SK-N-SH (cell line): ENCODE data around the gene HDAC4. TPM values are rescaled to one million over a fixed set of nuclear protein-coding genes. Genes with fewer than 3 reads are reported as not detected.
A peak's percentile ranks its signal among the peaks of the same experiment; 100 is the strongest.

ENCODE experiments used
- CTCF ChIA-PET: fragments of 300-600, 350-600 bp; formaldehyde crosslinking; extraction: SDS; loops from one replicate; lab custom pipeline; 2021; lab: Yijun Ruan, JAX
- POLR2A ChIA-PET: fragments of 350-600 bp; sonication (Branson Sonifier 250); formaldehyde crosslinking; extraction: SDS; loops from one replicate; lab custom pipeline; 2020; ENCODE audit warnings: antibody characterized with exemption, inconsistent platforms; lab: Yijun Ruan, JAX
- DNase-seq: peaks from one replicate; pipeline ENCODE4 v3.0.0; 2012
- H2AFZ ChIP-seq: fragments of 200-600 bp; sonication (generic); 2 replicates; pipeline ENCODE4 v1.8.1; 2016; ENCODE audit warnings: antibody characterized with exemption, mild to moderate bottlenecking, low read depth
- H3F3A ChIP-seq: fragments of 200-600 bp; sonication (generic); replicated peaks from 2 replicates; pipeline ENCODE3; 2016; ENCODE audit warnings: antibody characterized with exemption, mild to moderate bottlenecking; ENCODE audit not compliant: insufficient read depth
- H3K27ac ChIP-seq, 2 experiments: fragments of 200-500 bp in 1 of 2; fragments of 200-600 bp in 1 of 2; sonication (Bioruptor generic) in 1 of 2; sonication (generic), shearing (Covaris generic) in 1 of 2; 2 replicates each; pipeline versions ENCODE4 v1.5.1 to v1.6.1; 2014 to 2016; ENCODE audit warnings: low read depth in 2 of 2, inconsistent platforms in 1 of 2, low read length in 1 of 2, mild to moderate bottlenecking in 1 of 2, mixed read lengths in 1 of 2
- H3K27me3 ChIP-seq: fragments of 200-600 bp; sonication (generic), shearing (Covaris generic); 2 replicates; pipeline ENCODE4 v1.6.1; 2016; ENCODE audit warnings: mixed run types; ENCODE audit not compliant: insufficient read depth
- H3K36me3 ChIP-seq, 2 experiments: fragments of 200-500 bp in 1 of 2; fragments of 200-600 bp in 1 of 2; sonication (Bioruptor generic) in 1 of 2; sonication (generic) in 1 of 2; replicated peaks in 1 of 2; 2 replicates each; pipeline versions ENCODE3 to v1.5.1; 2014 to 2016; ENCODE audit warnings: low read length in 1 of 2, mild to moderate bottlenecking in 1 of 2; ENCODE audit not compliant: insufficient read depth in 2 of 2, control insufficient read depth in 1 of 2
- H3K4me1 ChIP-seq, 2 experiments: fragments of 200-500 bp in 1 of 2; fragments of 200-600 bp in 1 of 2; sonication (Bioruptor generic) in 1 of 2; sonication (generic), shearing (Covaris generic) in 1 of 2; 2 replicates each; pipeline versions ENCODE4 v1.5.1 to v1.6.1; 2014 to 2016; ENCODE audit warnings: low read depth in 1 of 2, low read length in 1 of 2, mixed run types in 1 of 2; ENCODE audit not compliant: insufficient read depth in 2 of 2, control insufficient read depth in 1 of 2
- H3K4me2 ChIP-seq: fragments of 200-600 bp; sonication (generic), shearing (Covaris generic); 2 replicates; pipeline ENCODE4 v1.6.1; 2017; ENCODE audit warnings: mixed run types
- H3K4me3 ChIP-seq, 2 experiments: fragments of 200-500 bp in 1 of 2; fragments of 200-600 bp in 1 of 2; sonication (Bioruptor generic) in 1 of 2; sonication (generic), shearing (Covaris generic) in 1 of 2; 2 replicates each; pipeline versions ENCODE4 v1.5.1 to v1.8.1; 2014 to 2016; ENCODE audit warnings: low read depth in 2 of 2, inconsistent platforms in 1 of 2, low read length in 1 of 2, mild to moderate bottlenecking in 1 of 2, mixed read lengths in 1 of 2, moderate library complexity in 1 of 2
- H3K79me2 ChIP-seq: fragments of 200-600 bp; sonication (generic); 2 replicates; pipeline ENCODE4 v1.8.1; 2017; ENCODE audit warnings: mild to moderate bottlenecking; ENCODE audit not compliant: insufficient read depth
- H3K9ac ChIP-seq: fragments of 200-600 bp; sonication (generic); 2 replicates; pipeline ENCODE4 v1.6.1; 2017; ENCODE audit warnings: mixed run types
- H3K9me2 ChIP-seq: fragments of 200-600 bp; sonication (generic); 2 replicates; pipeline ENCODE4 v1.6.1; 2017; ENCODE audit warnings: mixed run types
- H3K9me3 ChIP-seq: fragments of 200-600 bp; sonication (generic); 2 replicates; pipeline ENCODE4 v1.6.1; 2017; ENCODE audit warnings: mixed run types, mild to moderate bottlenecking, moderate library complexity
- H4K20me1 ChIP-seq: fragments of 200-600 bp; sonication (generic); 2 replicates; pipeline ENCODE4 v1.6.1; 2017; ENCODE audit warnings: mild to moderate bottlenecking, mixed run types; ENCODE audit not compliant: insufficient read depth
- CTCF ChIP-seq: fragments of 200-600 bp; sonication (generic); IDR thresholded peaks from 2 replicates; pipeline ENCODE4 v1.6.1; 2017; ENCODE audit warnings: antibody characterized with exemption, mild to moderate bottlenecking, moderate library complexity
- EP300 ChIP-seq, 2 experiments: IDR thresholded peaks; 2 replicates each; pipeline versions ENCODE4 v1.4.0 to v1.6.1; 2012; ENCODE audit warnings: borderline replicate concordance in 1 of 2, low read depth in 1 of 2, low read length in 1 of 2
- FOXJ3 ChIP-seq: sonication (generic); formaldehyde crosslinking; IDR thresholded peaks from 2 replicates; pipeline ENCODE4 v1.5.1; 2020; ENCODE audit warnings: mild to moderate bottlenecking, missing genetic modification reagents
- IRF3 ChIP-seq: fragments of 150-350 bp; IDR thresholded peaks from 2 replicates; pipeline ENCODE4 v1.6.1; 2016; ENCODE audit warnings: mild to moderate bottlenecking, low read depth, low read length
- MXI1 ChIP-seq: IDR thresholded peaks from 2 replicates; pipeline ENCODE4 v1.6.1; 2012; ENCODE audit warnings: mild to moderate bottlenecking, low read depth, low read length, improper control_type of control experiment
- REST ChIP-seq: IDR thresholded peaks from 2 replicates; pipeline ENCODE4 v1.6.1; 2012; ENCODE audit warnings: mild to moderate bottlenecking, low read depth, low read length, moderate library complexity
- RXRA ChIP-seq: IDR thresholded peaks from 2 replicates; pipeline ENCODE4 v1.4.0; 2012; ENCODE audit warnings: low read depth, mild to moderate bottlenecking, borderline replicate concordance
- USF1 ChIP-seq: IDR thresholded peaks from 2 replicates; pipeline ENCODE4 v1.4.0; 2012; ENCODE audit warnings: low read depth, borderline replicate concordance
- WGBS: methylation state at CpG from one replicate; pipeline ENCODE4 v1.1.6; 2017; ENCODE audit warnings: low lambda C conversion rate; 5-methylcytosine and 5-hydroxymethylcytosine counted together
- polyA plus RNA-seq, 3 experiments: library from polyadenylated mRNA; depleted of rRNA; stranded (reverse); fragments of >200 nt; gene quantifications; 2 replicates each; pipeline ENCODE4 v1.2.3, GENCODE V29; 2012

The HDAC4 gene
- polyA plus RNA-seq, 1 of the 3 experiments (the other 2 are of a cell fraction), result 5.5 TPM

GRCh38 chr2:239315308-239315707 is 85.5 kb downstream of the HDAC4 start (continued):
- TF ChIP-seq CTCF, result no peak
- no peak for TF ChIP-seq REST

- DNase-seq, result no peak
- Histone ChIP-seq H3K9me3 (no peaks in the 10 kb centered on the region), H3K79me2 (peaks cover 3% of the 10 kb centered on the region; the same call in 1 of the 2 replicates), H3K4me2 (no peak overlapping the region), H3K4me3 (no peak overlapping the region), H2AFZ (no peak overlapping the region), H3K9ac (no peak overlapping the region), H3K36me3 (no peaks in the 10 kb centered on the region), H3K27me3 (no peaks in the 10 kb centered on the region), H3K9me2 (no peaks in the 10 kb centered on the region), H3K4me1 (peaks cover 0 to 59% of the 10 kb centered on the region in 2 experiments; a peak in 2 of 4 replicates), H4K20me1 (no peaks in the 10 kb centered on the region), H3F3A (no peaks in the 10 kb centered on the region), H3K27ac (no peak overlapping the region; a peak in 1 of 4 replicates)
- CTCF ChIA-PET, result no interaction called here
- POLR2A ChIA-PET, result no interaction called here
- WGBS, result 93% methylated on average over 4 of the region's 5 CpGs
- no peak for TF ChIP-seq IRF3
- TF ChIP-seq MXI1, result no peak
These were observed 87.0 kb downstream of the HDAC4 start for GRCh38 chr2:239313776-239314175.

- Histone ChIP-seq H3K4me2 (no peak overlapping the region), H3K4me3 (no peak overlapping the region), H2AFZ (no peak overlapping the region), H3K4me1 (peaks cover 0 to 61% of the 10 kb centered on the region in 2 experiments; a peak in 2 of 4 replicates), H3K9me3 (no peaks in the 10 kb centered on the region), H3K9ac (no peak overlapping the region), H4K20me1 (no peaks in the 10 kb centered on the region), H3K36me3 (no peaks in the 10 kb centered on the region), H3F3A (no peaks in the 10 kb centered on the region), H3K9me2 (no peaks in the 10 kb centered on the region), H3K27me3 (no peaks in the 10 kb centered on the region), H3K27ac (no peak overlapping the region; a peak in 1 of 4 replicates), H3K79me2 (peaks cover 3% of the 10 kb centered on the region; the same call in 1 of the 2 replicates)
- CTCF ChIA-PET, result no interaction called here
- POLR2A ChIA-PET, result no interaction called here
- peak; percentile 59 for DNase-seq
- WGBS, result 88% methylated on average over 19 of the region's 33 CpGs
- TF ChIP-seq RXRA (no peak), CTCF (no peak), FOXJ3 (CRISPR knock-in tag) (no peak), EP300 (IDR thresholded peaks at IDR 0.05; ENCODE audit: borderline replicate concordance in 1 of 2, low read depth in 1 of 2, low read length in 1 of 2) (no peak), USF1 (no peak), IRF3 (no peak)
These were observed 87.8 kb downstream of the HDAC4 start for GRCh38 chr2:239312741-239313667.
